ENCODE data around the gene BMPR1B. TPM values are rescaled to one million over a fixed set of nuclear protein-coding genes. Genes with fewer than 3 reads are reported as not detected.

BMPR1B gene
- total and polyA plus RNA-seq, 9 of the 15 experiments (the other 6 are each of a cell fraction or from before 2014, with no cell fraction given): 0.01 TPM; not detected in 8

- no peak for FAIRE-seq
- no peak for ATAC-seq
- Histone ChIP-seq H3K9ac (ENCODE audit: insufficient read depth in 1 of 2, low read depth in 2 of 2, low read length in 2 of 2) (no peak overlapping the region), H3K27ac (ENCODE audit: extremely low read depth, low read depth, low read length) (no peak overlapping the region), H3K4me2 (ENCODE audit: insufficient read depth, low read length) (no peak overlapping the region), H3K27me3 (ENCODE audit: control insufficient read depth in 2 of 2, insufficient read depth in 2 of 2, low read length in 2 of 2) (no peaks in the 10 kb centered on the region), H2AFZ (ENCODE audit: low read depth, low read length) (no peak overlapping the region), H3K36me3 (ENCODE audit: control insufficient read depth, insufficient read depth, low read length) (no peaks in the 10 kb centered on the region), H3K4me1 (replicated peaks in 1 of 2; ENCODE audit: control insufficient read depth in 2 of 2, insufficient read depth in 2 of 2, low read length in 2 of 2) (no peaks in the 10 kb centered on the region), H3K9me3 (replicated peaks; ENCODE audit: control insufficient read depth, insufficient read depth, low read depth, low read length) (no peaks in the 10 kb centered on the region), H3K4me3 (no peak overlapping the region), H4K20me1 (replicated peaks; ENCODE audit: control insufficient read depth, insufficient read depth, low read length) (no peaks in the 10 kb centered on the region), H3K79me2 (ENCODE audit: control insufficient read depth, insufficient read depth, low read length) (no peaks in the 10 kb centered on the region), H3K9me1 (ENCODE audit: control insufficient read depth, insufficient read depth, low read length) (no peaks in the 10 kb centered on the region)
- intact Hi-C loops (cut with micrococcal nuclease): loop anchor here (10.0 kb wide), 1 partner anchor 378 kb away; no protein-coding TSS in a partner anchor
- CTCF ChIA-PET (ENCODE audit: low intra/inter-chr PET ratio): no interaction called here
- BruUV-seq (replicated peaks): no TSS peak
- in situ Hi-C loops (cut with MboI): no loop called here
- no peak for DNase-seq (ENCODE audit: extremely low read depth in 1 of 4, low spot score in 3 of 4)
- POLR2A ChIA-PET: no interaction called here
- 0% methylated on average over 3 of the region's 3 CpGs for WGBS (ENCODE audit: insufficient coverage, low coverage, missing lambda C conversion rate)
- TF ChIP-seq MITF (IDR thresholded peaks at IDR 0.05) (no peak), TGIF2 (CRISPR knock-in tag; IDR thresholded peaks at IDR 0.05) (no peak), CTCF (IDR thresholded peaks at IDR 0.05 in 2 of 3, conservative IDR thresholded peaks at IDR 0.05 in 1 of 3; ENCODE audit: insufficient read depth in 2 of 3, low read depth in 1 of 3, low read length in 3 of 3) (peak in 2 of 3 experiments; percentile 21 to 30; a peak in 1 of 6 replicates), ZNF644 (tag; IDR thresholded peaks at IDR 0.05; ENCODE audit: low read depth) (no peak), ZNF253 (CRISPR knock-in tag; conservative IDR thresholded peaks at IDR 0.05) (no peak), TCF7L2 (IDR thresholded peaks at IDR 0.05; ENCODE audit: low read depth, low read length) (no peak), RAD21 (CRISPR knock-in tag; conservative IDR thresholded peaks at IDR 0.05 in 1 of 2, IDR thresholded peaks at IDR 0.05 in 1 of 2) (peak in 1 of 2 experiments; percentile 18; a peak in 2 of 4 replicates), SIN3B (IDR thresholded peaks at IDR 0.05; ENCODE audit: low read depth) (no peak), MYNN (IDR thresholded peaks at IDR 0.05) (no peak), MYNN (CRISPR knock-in tag; IDR thresholded peaks at IDR 0.05) (no peak), TCF15 (CRISPR knock-in tag; IDR thresholded peaks at IDR 0.05) (no peak), ETV1 (tag; conservative IDR thresholded peaks at IDR 0.05; ENCODE audit: low read depth) (no peak), COPS2 (conservative IDR thresholded peaks at IDR 0.05) (no peak), MXD1 (CRISPR knock-in tag; IDR thresholded peaks at IDR 0.05; ENCODE audit: borderline replicate concordance, poor library complexity, severe bottlenecking) (no peak), CAMTA2 (CRISPR knock-in tag; conservative IDR thresholded peaks at IDR 0.05) (no peak), HNRNPLL (IDR thresholded peaks at IDR 0.05; ENCODE audit: low read depth, low read length, poor library complexity, severe bottlenecking) (no peak), ZNF79 (CRISPR knock-in tag; IDR thresholded peaks at IDR 0.05; ENCODE audit: low read depth) (no peak)
Measured at GRCh38 chr4:94746746-94747145, 11.0 kb upstream of the BMPR1B start.
